Cardiac fibroblast (primary cell): Measurements from ENCODE around the gene OSBPL10.

Experiments used
- DNase-seq, 2 donors: peaks; one replicate each; pipeline versions ENCODE4 v3.0.0 to v3.0.0-alpha.2; 2010; ENCODE audit warnings: low read depth in 2 of 2
- H3K4me3 ChIP-seq, 2 donors: replicated peaks in 1 of 2; 1 replicate in 1 of 2; 2 replicates in 1 of 2; pipeline ENCODE4 v1.5.1; 2011; ENCODE audit warnings: low read depth in 2 of 2, low read length in 2 of 2, mild to moderate bottlenecking in 2 of 2, moderate library complexity in 1 of 2
- TF ChIP-seq, protein P1 (sequence below): IDR thresholded peaks from one replicate; pipeline ENCODE4 v1.5.1; 2011; ENCODE audit warnings: low read depth, mild to moderate bottlenecking, low read length, inconsistent platforms

OSBPL10 gene

DNA sequence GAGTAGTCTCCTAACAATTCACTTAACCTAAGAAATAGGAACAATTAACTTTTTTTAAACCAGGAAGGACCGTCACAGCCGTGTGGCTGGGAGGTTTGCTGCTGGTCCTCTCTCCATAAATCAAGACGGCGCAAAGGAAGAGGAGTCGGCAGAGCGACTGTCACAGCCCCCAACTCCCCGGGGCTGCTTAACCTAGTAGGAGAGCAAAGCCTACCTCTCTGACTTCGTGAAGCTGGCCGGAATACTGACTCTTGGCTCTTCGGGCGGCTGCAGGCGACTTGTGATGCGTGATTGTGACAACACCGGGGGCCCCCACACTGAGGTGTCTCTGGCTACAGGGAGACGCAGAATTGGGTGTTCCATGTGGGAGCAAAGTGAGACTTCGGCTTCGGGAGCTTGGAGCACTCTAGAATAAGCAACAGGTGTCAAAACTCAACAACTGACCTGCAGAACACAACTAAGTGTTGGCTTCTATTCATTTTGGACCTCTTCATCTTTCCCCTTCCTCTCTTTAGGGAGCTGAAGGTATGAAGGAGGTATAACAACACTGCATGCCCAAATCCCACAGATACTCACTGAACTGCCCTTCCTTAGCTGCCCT is 151.1 kb downstream of the OSBPL10 start:
- no peak overlapping the region for H3K4me3 ChIP-seq
- no peak for DNase-seq
- TF ChIP-seq, protein P1, sequence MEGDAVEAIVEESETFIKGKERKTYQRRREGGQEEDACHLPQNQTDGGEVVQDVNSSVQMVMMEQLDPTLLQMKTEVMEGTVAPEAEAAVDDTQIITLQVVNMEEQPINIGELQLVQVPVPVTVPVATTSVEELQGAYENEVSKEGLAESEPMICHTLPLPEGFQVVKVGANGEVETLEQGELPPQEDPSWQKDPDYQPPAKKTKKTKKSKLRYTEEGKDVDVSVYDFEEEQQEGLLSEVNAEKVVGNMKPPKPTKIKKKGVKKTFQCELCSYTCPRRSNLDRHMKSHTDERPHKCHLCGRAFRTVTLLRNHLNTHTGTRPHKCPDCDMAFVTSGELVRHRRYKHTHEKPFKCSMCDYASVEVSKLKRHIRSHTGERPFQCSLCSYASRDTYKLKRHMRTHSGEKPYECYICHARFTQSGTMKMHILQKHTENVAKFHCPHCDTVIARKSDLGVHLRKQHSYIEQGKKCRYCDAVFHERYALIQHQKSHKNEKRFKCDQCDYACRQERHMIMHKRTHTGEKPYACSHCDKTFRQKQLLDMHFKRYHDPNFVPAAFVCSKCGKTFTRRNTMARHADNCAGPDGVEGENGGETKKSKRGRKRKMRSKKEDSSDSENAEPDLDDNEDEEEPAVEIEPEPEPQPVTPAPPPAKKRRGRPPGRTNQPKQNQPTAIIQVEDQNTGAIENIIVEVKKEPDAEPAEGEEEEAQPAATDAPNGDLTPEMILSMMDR, result no peak

DNA sequence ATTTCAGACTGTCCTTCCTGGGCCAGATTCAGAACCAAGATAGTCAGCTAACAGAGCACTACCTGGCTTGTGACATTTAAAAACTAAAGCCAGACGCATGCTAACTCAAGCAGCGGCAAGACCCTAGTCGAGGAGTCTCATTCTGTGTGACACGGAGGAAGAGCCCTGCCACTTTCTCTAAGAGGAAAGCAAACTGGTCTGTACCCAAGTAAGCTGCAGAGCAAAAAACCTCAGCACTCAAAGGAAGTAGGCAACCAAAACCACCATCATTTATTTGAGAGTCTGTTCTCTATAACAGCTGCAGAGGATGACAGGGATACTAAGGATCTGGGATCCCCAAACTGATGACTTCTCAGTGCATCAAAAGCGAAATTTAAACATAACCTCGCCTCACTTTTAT is 152.1 kb downstream of the OSBPL10 start:
- H3K4me3 ChIP-seq, result no peak overlapping the region
- no peak for DNase-seq

DNA sequence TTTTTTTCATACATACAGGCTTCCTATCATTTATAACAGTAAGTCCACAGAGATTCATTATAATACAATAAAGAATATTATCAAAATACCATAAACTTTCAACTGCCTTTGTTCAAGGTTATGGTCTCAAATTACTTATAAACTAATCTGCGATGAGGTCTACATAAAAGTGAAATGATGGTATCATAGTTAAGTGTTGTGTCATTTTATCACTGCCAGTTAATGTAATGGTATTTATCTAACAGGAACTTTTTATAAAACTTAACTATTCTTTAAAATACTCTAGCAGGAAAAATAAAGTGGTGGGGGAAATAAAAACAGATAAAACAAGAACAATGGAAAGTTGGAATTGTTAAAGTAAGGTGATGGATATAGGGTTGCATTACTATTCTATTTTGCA is 153.1 kb downstream of the OSBPL10 start:
- no peak overlapping the region for H3K4me3 ChIP-seq
- TF ChIP-seq, protein P1, result no peak
- DNase-seq, result no peak

More for the DNA sequence above, 152.1 kb downstream of the OSBPL10 start:
- TF ChIP-seq, protein P1, result no peak

DNA sequence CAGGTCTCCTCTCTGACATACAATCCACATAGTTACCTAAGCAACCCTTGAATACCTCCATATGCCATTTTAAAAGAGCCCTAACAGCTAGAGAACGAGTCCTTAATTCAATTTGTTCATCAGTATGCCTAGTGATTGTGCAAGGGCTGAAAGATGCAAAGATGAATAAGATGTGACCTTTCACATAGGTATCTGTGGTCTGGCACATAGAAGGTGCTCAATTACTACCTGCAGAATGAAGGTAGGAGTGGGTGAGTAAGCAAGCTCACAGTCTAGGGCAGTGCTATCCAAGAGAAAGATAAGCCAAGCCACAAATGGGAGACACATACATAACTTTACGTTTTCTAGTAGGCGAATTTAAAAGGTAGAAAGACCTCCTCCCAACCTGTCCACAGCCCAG is 157.9 kb downstream of the OSBPL10 start:
- TF ChIP-seq, protein P1, result no peak
- no peak overlapping the region for H3K4me3 ChIP-seq
- no peak for DNase-seq

DNA sequence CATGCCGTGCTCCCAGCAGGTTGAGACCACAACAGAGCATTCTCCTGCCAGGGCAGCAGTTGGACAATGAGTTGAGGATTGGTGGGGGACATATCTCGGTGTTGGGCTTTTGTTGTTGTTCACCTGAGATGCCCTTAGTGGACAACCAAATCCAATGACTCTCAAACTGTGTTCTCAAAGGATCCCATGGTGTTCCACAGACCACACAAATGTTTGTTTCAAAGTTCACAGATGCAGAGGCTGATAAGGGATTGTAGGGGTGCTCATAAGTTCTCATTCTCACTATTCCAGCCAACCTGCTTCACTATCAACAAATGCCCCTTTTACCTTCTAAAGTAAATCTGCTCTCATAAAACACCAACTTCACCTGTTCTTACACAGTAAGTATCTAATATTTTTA is 159.9 kb downstream of the OSBPL10 start:
- H3K4me3 ChIP-seq, result no peak overlapping the region
- TF ChIP-seq, protein P1, result no peak
- no peak for DNase-seq

DNA sequence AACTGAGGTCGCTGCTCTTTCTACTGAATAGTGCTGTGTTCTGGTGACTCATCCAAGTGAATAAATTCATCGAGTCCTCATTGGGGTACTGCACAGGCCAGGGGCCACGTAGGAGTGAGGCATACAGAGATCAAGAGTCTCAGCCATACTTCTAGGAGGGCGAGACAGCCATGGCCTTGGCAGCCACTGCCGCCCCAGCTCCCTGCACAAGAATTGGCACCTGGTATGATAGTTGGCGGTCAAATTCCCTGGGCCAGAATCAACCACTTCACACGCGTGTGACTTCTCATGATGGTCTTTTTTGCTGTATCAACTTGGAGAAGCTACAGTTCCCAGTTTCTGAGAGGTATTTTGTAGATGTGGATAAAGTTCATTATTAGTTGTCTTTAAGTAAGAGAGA is 161.6 kb downstream of the OSBPL10 start:
- no peak overlapping the region for H3K4me3 ChIP-seq
- DNase-seq, result no peak
- TF ChIP-seq, protein P1, result no peak

DNA sequence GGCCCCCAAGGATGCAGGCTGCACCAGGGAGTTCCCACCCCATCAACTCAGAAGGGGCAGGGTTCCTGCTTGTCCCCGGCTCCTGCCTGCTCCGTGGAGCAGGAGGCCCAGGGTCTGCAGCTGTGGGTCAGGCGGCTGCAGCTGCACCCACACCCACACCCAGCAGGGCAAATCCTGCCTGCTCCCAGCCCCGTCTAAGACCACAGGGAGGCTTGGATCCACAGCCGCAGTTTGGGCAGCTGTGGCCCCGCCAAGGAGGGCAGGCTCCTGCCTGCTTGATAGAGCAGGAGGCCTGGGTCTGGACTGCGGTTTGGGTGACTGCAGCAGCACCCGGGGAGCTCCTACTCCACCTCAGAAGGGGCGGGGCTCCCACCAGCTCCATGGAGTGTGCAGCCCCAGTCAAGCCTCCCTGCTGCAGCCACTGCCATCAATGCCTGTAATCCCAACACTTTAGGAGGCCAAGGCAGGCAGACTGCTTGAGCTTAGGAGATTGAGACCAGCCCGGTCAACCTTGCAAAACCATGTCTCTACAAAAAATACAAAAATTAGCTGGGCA is 163.6 kb downstream of the OSBPL10 start:
- no peak for DNase-seq
- no peak overlapping the region for H3K4me3 ChIP-seq
- TF ChIP-seq, protein P1, result no peak
